HG02840 (cell line): ENCODE measurements around the gene DUS2.
"Not testable (repeated sequence)": the region's sequence is repeated elsewhere in the genome, so short reads cannot be mapped to it uniquely, and the experiment has no call there.

Experiments used
- ATAC-seq: cut with Tn5 transposase; IDR thresholded peaks from one replicate; pipeline ENCODE4 v1.9.1; 2021; ENCODE audit warnings: mild to moderate bottlenecking, moderate library complexity, moderate number of reproducible peaks; ENCODE audit not compliant: unreplicated experiment, low FRiP score

Gene DUS2

GRCh38 chr16:68088130-68088972 is 65.3 kb downstream of the DUS2 start:
- ATAC-seq = no peak

GRCh38 chr16:68089067-68089466 is 66.0 kb downstream of the DUS2 start:
- ATAC-seq = no peak

GRCh38 chr16:68090130-68090529 is 67.0 kb downstream of the DUS2 start:
- no peak for ATAC-seq

DNA sequence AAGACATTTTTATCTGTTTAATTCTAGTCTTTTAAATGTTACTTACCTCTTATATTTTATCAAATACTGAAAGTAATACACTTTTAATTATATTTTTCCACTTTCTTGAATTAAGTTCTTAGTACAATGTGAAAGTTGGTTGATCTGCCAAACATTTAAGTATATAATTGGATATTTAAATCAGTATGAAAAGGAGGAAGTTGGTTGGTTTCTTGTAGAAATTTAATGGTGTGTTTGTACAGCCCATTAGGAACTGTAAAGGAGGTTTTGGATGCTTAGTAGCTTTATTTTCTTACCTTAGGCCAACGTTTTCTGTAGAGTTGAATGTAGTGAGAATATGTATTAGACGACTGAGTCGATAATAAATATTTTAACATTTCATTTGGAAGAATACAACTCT is 67.4 kb downstream of the DUS2 start:
- ATAC-seq = no peak

GRCh38 chr16:68091380-68092261 is 68.5 kb downstream of the DUS2 start:
- ATAC-seq = no peak

GRCh38 chr16:68092275-68092674 is 69.2 kb downstream of the DUS2 start:
- not testable (repeated sequence) for ATAC-seq

DNA sequence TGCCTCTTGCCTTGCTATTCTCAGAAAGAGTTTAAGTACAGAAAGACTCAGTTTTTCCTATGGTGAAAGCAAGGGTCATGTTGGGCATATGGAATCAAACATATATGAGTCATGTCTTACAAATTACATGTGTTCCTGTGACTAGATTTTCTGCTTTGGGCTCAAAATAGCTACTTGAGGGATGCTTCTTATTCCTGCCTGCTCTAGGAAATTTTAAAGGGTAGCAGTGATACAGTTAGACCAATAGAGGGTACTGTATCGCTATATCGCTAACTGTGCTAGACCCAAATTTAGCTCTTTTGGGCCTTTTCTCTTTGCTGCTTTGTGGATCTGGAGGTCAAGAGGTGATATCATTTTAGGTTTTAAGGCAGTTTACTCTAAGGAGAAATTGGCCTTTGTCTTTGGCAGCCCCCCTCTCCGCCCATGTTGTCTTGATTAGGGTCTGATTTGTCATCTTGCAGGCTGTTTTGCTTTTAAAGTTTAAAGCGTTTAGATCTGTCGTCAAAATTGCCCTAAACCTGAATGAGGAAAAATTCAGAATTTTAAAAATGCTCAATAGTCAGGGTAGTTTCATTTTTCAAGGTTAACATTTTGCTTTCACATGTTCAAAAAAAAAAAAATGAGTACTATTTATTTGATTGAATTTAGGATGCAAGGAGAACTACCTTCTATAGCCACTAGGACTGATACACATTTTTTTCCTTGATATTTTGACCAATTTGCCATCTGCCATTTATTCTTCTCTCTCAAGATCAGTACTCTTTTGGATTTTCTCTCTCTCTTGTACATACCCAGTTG is 70.9 kb downstream of the DUS2 start:
- no peak for ATAC-seq

GRCh38 chr16:68094614-68094934 is 71.5 kb downstream of the DUS2 start:
- ATAC-seq = no peak

GRCh38 chr16:68096491-68096890 is 73.4 kb downstream of the DUS2 start:
- no peak for ATAC-seq

- ATAC-seq = no peak
Observed at GRCh38 chr16:68097088-68097487, 74.0 kb downstream of the DUS2 start.

- ATAC-seq = no peak
Observed at GRCh38 chr16:68097895-68098294, 74.8 kb downstream of the DUS2 start.

DNA sequence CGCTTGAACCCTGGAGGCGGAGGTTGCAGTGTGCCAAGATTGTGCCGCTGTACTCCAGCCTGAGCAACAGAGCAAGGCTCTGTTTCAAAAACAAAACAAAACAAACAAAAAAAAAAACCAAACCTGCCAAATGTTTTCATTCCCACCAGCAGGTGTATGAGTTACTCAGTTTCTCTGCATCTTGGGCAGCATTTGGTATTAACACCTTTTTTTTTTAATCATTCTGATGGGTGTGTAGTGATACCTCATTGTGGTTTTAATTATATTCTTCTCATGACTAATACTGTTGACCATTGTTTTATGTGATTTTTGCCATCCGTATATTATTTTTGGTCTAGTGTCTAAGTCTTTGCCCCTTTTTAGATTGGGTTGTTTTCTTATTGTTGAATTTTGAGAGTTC is 77.4 kb downstream of the DUS2 start:
- ATAC-seq = no peak

DNA sequence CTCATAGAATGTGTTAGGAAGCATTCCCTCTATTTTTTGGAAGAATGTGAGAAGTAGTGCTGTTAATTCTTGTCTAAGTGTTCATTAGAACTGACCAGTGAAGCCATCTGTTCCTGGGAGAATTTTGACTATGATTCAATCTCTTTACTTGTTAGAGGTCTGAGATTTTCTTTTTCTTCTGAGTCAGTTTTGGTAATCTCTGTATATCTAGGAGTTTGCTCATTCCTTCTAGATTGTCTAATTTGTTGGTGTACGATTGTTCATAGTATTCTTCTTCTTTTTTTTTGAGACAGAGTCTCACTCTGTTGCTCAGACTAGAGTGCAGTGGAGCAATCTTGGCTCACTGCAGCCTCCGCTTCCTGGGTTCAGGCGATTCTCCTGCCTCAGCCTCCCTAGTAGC is 82.5 kb downstream of the DUS2 start:
- ATAC-seq = no peak

- not testable (repeated sequence) for ATAC-seq
Observed at GRCh38 chr16:68107230-68107928, 84.3 kb downstream of the DUS2 start.

GRCh38 chr16:68109156-68109555 is 86.1 kb downstream of the DUS2 start:
- not testable (repeated sequence) for ATAC-seq

GRCh38 chr16:68110611-68111010 is 87.5 kb downstream of the DUS2 start:
- ATAC-seq = not testable (repeated sequence)

DNA sequence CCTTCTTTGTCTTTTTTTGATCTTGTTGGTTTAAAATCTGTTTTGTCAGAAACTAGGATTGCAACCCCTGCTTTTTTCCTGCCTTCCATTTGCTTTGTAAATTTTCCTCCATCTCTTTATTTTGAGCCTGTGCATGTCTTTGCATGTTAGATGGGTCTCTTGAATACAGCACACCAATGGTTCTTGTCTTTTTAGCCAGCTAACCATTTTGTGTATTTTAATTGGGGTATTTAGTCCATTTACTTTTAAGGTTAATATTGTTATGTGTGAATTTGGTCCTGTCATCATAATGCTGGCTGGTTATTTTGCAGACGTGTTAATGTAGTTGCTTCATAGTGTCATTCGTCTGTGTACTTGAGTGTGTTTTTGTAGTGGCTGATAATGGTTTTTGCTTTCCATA is 88.3 kb downstream of the DUS2 start:
- no peak for ATAC-seq

GRCh38 chr16:68113059-68113761 is 90.1 kb downstream of the DUS2 start:
- no peak for ATAC-seq

- ATAC-seq = no peak
Observed at GRCh38 chr16:68113765-68114240, 90.7 kb downstream of the DUS2 start.
